H1 (cell line): ENCODE results near the gene SLC12A6. TPM values are rescaled to one million over a fixed set of nuclear protein-coding genes. Genes with fewer than 3 reads are reported as not detected.
"Not testable (repeated sequence)": the region's sequence is repeated elsewhere in the genome, so short reads cannot be mapped to it uniquely, and the experiment has no call there.

Experiments used
- CTCF ChIA-PET: fragments of 300-600 bp; sonication (Branson Sonifier 250); formaldehyde crosslinking; loops from one replicate; lab custom pipeline; 2021; ENCODE audit not compliant: partially characterized antibody; lab: Charles Lee
- POLR2A ChIA-PET: fragments of 300-600 bp; sonication (Branson Sonifier 250); formaldehyde crosslinking; loops from one replicate; lab custom pipeline; 2021; ENCODE audit warnings: inconsistent platforms; ENCODE audit not compliant: partially characterized antibody; lab: Charles Lee
- DNase-seq, 2 experiments: peaks; one replicate each; pipeline versions ENCODE4 v3.0.0 to v3.0.0-alpha.2; 2010 to 2022; ENCODE audit warnings: low spot score in 2 of 2, low read depth in 1 of 2, mixed read lengths in 1 of 2
- FAIRE-seq: peaks from 2 replicates; lab custom pipeline; 2011; peaks lifted over from hg19 to GRCh38; lab: Jason Lieb, UNC
- H2AFZ ChIP-seq: 2 replicates; pipeline ENCODE4 v1.8.1; 2012; ENCODE audit warnings: low read length, inconsistent platforms
- H2AK5ac ChIP-seq: 2 replicates; pipeline ENCODE4 v1.6.1; 2013; ENCODE audit warnings: low read depth, low read length
- H2BK120ac ChIP-seq: replicated peaks from 2 replicates; pipeline ENCODE3; 2013; ENCODE audit warnings: low read depth, low read length, inconsistent platforms
- H2BK12ac ChIP-seq: 2 replicates; pipeline ENCODE4 v1.6.1; 2013; ENCODE audit warnings: low read depth, low read length
- H2BK15ac ChIP-seq: 2 replicates; pipeline ENCODE4 v1.6.1; 2013; ENCODE audit warnings: low read length
- H2BK20ac ChIP-seq: 2 replicates; pipeline ENCODE4 v1.6.1; 2013; ENCODE audit warnings: low read length
- H2BK5ac ChIP-seq: 2 replicates; pipeline ENCODE4 v1.6.1; 2013; ENCODE audit warnings: low read depth, low read length
- H3K14ac ChIP-seq: 2 replicates; pipeline ENCODE4 v1.6.1; 2013; ENCODE audit warnings: inconsistent platforms; ENCODE audit not compliant: insufficient read length
- H3K18ac ChIP-seq: 2 replicates; pipeline ENCODE4 v1.6.1; 2013; ENCODE audit warnings: low read length; ENCODE audit errors: extremely low read depth
- H3K23ac ChIP-seq: 2 replicates; pipeline ENCODE4 v1.6.1; 2013; ENCODE audit warnings: inconsistent platforms; ENCODE audit not compliant: insufficient read length
- H3K23me2 ChIP-seq: 2 replicates; pipeline ENCODE4 v1.6.1; 2013; ENCODE audit warnings: low read depth, low read length
- H3K27ac ChIP-seq: 2 replicates; pipeline ENCODE4 v1.6.1; 2011; ENCODE audit warnings: low read depth, low read length, inconsistent platforms
- H3K27me3 ChIP-seq, 4 experiments: replicated peaks in 1 of 4; 1 replicate in 1 of 4; 2 replicates in 3 of 4; pipeline versions ENCODE4 v1.6.1 to v1.8.1; 2011 to 2013; ENCODE audit warnings: low read length in 3 of 4, mild to moderate bottlenecking in 3 of 4, inconsistent platforms in 2 of 4, mixed read lengths in 2 of 4, moderate library complexity in 1 of 4; ENCODE audit not compliant: control insufficient read depth in 3 of 4, insufficient read depth in 3 of 4; ENCODE audit errors: extremely low read depth in 1 of 4
- H3K36me3 ChIP-seq, 4 experiments: 2 replicates each; pipeline versions ENCODE4 v1.6.1 to v1.8.1; 2011 to 2013; ENCODE audit warnings: mild to moderate bottlenecking in 4 of 4, low read length in 3 of 4, moderate library complexity in 2 of 4, control low read depth in 1 of 4, inconsistent platforms in 1 of 4; ENCODE audit not compliant: insufficient read depth in 4 of 4, control insufficient read depth in 2 of 4
- H3K4ac ChIP-seq: replicated peaks from 2 replicates; pipeline ENCODE3; 2013; ENCODE audit warnings: low read length, low read depth, mixed read lengths, inconsistent platforms; ENCODE audit not compliant: insufficient read length
- H3K4me1 ChIP-seq, 4 experiments: replicated peaks in 1 of 4; 1 replicate in 1 of 4; 2 replicates in 3 of 4; pipeline versions ENCODE4 v1.6.1 to v1.8.1; 2011 to 2013; ENCODE audit warnings: low read length in 3 of 4, inconsistent platforms in 2 of 4, mixed read lengths in 1 of 4; ENCODE audit not compliant: insufficient read depth in 4 of 4, control insufficient read depth in 3 of 4
- H3K4me2 ChIP-seq, 2 experiments: 2 replicates each; pipeline versions ENCODE4 v1.6.1 to v1.8.1; 2011 to 2013; ENCODE audit warnings: low read depth in 2 of 2, low read length in 2 of 2, control low read depth in 1 of 2, inconsistent platforms in 1 of 2, mild to moderate bottlenecking in 1 of 2; ENCODE audit not compliant: insufficient read depth in 1 of 2
- H3K4me3 ChIP-seq, 4 experiments: fragments of 200-600, 300-600 bp in 1 of 4; sonication (generic), shearing (Covaris generic), sonication (Bioruptor Twin) in 1 of 4; 2 replicates each; pipeline versions ENCODE4 v1.5.1 to v1.8.1; 2011 to 2016; ENCODE audit warnings: low read length in 4 of 4, low read depth in 3 of 4, control low read depth in 2 of 4, inconsistent platforms in 2 of 4, mild to moderate bottlenecking in 2 of 4, mixed read lengths in 1 of 4, moderate library complexity in 1 of 4; ENCODE audit not compliant: insufficient read depth in 2 of 4; ENCODE audit errors: extremely low read depth in 1 of 4
- H3K56ac ChIP-seq: replicated peaks from 2 replicates; pipeline ENCODE3; 2013; ENCODE audit warnings: low read depth, mild to moderate bottlenecking, mixed read lengths, low read length, inconsistent platforms; ENCODE audit not compliant: insufficient read length
- H3K79me1 ChIP-seq: 2 replicates; pipeline ENCODE4 v1.6.1; 2013; ENCODE audit warnings: low read depth, low read length, control low read depth
- H3K79me2 ChIP-seq, 2 experiments: 2 replicates each; pipeline versions ENCODE4 v1.6.1 to v1.8.1; 2012 to 2013; ENCODE audit warnings: low read length in 2 of 2, mild to moderate bottlenecking in 2 of 2, inconsistent platforms in 1 of 2; ENCODE audit not compliant: insufficient read depth in 2 of 2, control insufficient read depth in 1 of 2
- H3K9ac ChIP-seq, 4 experiments: replicated peaks in 1 of 4; 1 replicate in 1 of 4; 2 replicates in 3 of 4; pipeline versions ENCODE4 v1.6.1 to v1.8.1; 2011 to 2013; ENCODE audit warnings: low read depth in 3 of 4, low read length in 3 of 4, control low read depth in 2 of 4, mild to moderate bottlenecking in 2 of 4, moderate library complexity in 2 of 4, inconsistent platforms in 1 of 4; ENCODE audit errors: extremely low read depth in 1 of 4
- H3K9me3 ChIP-seq, 2 experiments: 2 replicates each; pipeline versions ENCODE4 v1.6.1 to v1.8.1; 2012 to 2013; ENCODE audit warnings: mild to moderate bottlenecking in 2 of 2, moderate library complexity in 2 of 2, control low read depth in 1 of 2, inconsistent platforms in 1 of 2, low read depth in 1 of 2, low read length in 1 of 2, mixed read lengths in 1 of 2; ENCODE audit not compliant: insufficient read depth in 2 of 2
- H4K20me1 ChIP-seq, 2 experiments: replicated peaks in 1 of 2; 2 replicates each; pipeline versions ENCODE3 to v1.8.1; 2011 to 2013; ENCODE audit warnings: inconsistent platforms in 2 of 2, low read length in 2 of 2, mild to moderate bottlenecking in 1 of 2; ENCODE audit not compliant: insufficient read depth in 2 of 2, control insufficient read depth in 1 of 2
- H4K5ac ChIP-seq: 2 replicates; pipeline ENCODE4 v1.6.1; 2013; ENCODE audit warnings: low read length, low read depth, mixed read lengths, inconsistent platforms; ENCODE audit not compliant: insufficient read length
- H4K8ac ChIP-seq: 2 replicates; pipeline ENCODE4 v1.8.0; 2013; ENCODE audit warnings: mild to moderate bottlenecking, moderate library complexity, low read length, inconsistent platforms; ENCODE audit not compliant: insufficient read depth; ENCODE audit errors: extremely low read depth
- H4K91ac ChIP-seq: replicated peaks from 2 replicates; pipeline ENCODE3; 2013; ENCODE audit warnings: low read length, mixed read lengths, inconsistent platforms; ENCODE audit not compliant: insufficient read length
- ASH2L ChIP-seq: fragments of 200-600, 300-600 bp; sonication (generic); IDR thresholded peaks from one replicate; pipeline ENCODE4 v1.7.1; 2017; ENCODE audit warnings: low read length
- EZH2 ChIP-seq: fragments of 200-600 bp; sonication (generic); IDR thresholded peaks from 2 replicates; pipeline ENCODE4 v1.7.1; 2012; ENCODE audit warnings: low read depth, mild to moderate bottlenecking, moderate library complexity, low read length, inconsistent platforms; ENCODE audit not compliant: severe bottlenecking
- GABPA ChIP-seq: IDR thresholded peaks from 2 replicates; pipeline ENCODE4 v1.6.1; 2011; ENCODE audit warnings: mild to moderate bottlenecking, low read length, moderate library complexity, borderline replicate concordance; ENCODE audit not compliant: insufficient read depth
- POLR2AphosphoS5 ChIP-seq: IDR thresholded peaks from 2 replicates; pipeline ENCODE4 v1.6.1; 2011; ENCODE audit warnings: low read depth, low read length
- RFX5 ChIP-seq: IDR thresholded peaks from 2 replicates; pipeline ENCODE4 v1.6.1; 2011; ENCODE audit warnings: low read depth, low read length, improper control_type of control experiment, borderline replicate concordance
- SAP30 ChIP-seq: fragments of 300-600 bp; sonication (generic); IDR thresholded peaks from 2 replicates; pipeline ENCODE4 v1.7.1; 2012; ENCODE audit warnings: low read length, moderate library complexity, mild to moderate bottlenecking, inconsistent platforms; ENCODE audit not compliant: insufficient read depth, insufficient replicate concordance
- TAF1 ChIP-seq: IDR thresholded peaks from 2 replicates; pipeline ENCODE4 v1.6.1; 2011; ENCODE audit warnings: mild to moderate bottlenecking, low read depth, low read length
- TBP ChIP-seq: IDR thresholded peaks from 2 replicates; pipeline ENCODE4 v1.6.1; 2011; ENCODE audit warnings: low read depth, low read length, improper control_type of control experiment
- TCF12 ChIP-seq: IDR thresholded peaks from 2 replicates; pipeline ENCODE4 v1.6.1; 2011; ENCODE audit warnings: low read depth, mild to moderate bottlenecking, low read length
- WGBS, 2 experiments: shearing (Covaris generic) in 1 of 2; methylation state at CpG; one replicate each; pipeline versions ENCODE4 v1.1.6 to v1.1.7; 2013 to 2015; ENCODE audit warnings: low lambda C conversion rate in 2 of 2, mixed read lengths in 2 of 2, inconsistent platforms in 1 of 2, low coverage in 1 of 2, missing lambda C conversion rate in 1 of 2; ENCODE audit not compliant: insufficient replicate concordance in 2 of 2, insufficient coverage in 1 of 2, insufficient read length in 1 of 2; ENCODE audit errors: extremely low coverage in 1 of 2, missing lambda C conversion rate in 1 of 2; 5-methylcytosine and 5-hydroxymethylcytosine counted together
- polyA plus RNA-seq, 7 experiments: library from polyadenylated mRNA; depleted of rRNA in 3 of 7; stranded (reverse) in 5 of 7; unstranded in 2 of 7; fragments of >200 nt in 5 of 7; fragments of 200-250 nt in 2 of 7; gene quantifications; 1 replicate in 5 of 7; 2 replicates in 1 of 7; 4 replicates in 1 of 7; pipeline versions ENCODE4 v1.2.1 to v1.2.3, GENCODE V29; 2011 to 2013; ENCODE audit warnings: missing spikeins in 2 of 7, mixed read lengths in 2 of 7
- total RNA-seq: library from RNA; stranded (reverse); fragmentation: NEBNext Ultra II Directional; extraction: Animal tissue kit (Norgen Biotek cat#: 25700); gene quantifications from 2 replicates; pipeline ENCODE4 v1.2.1, GENCODE V29; 2021

The SLC12A6 gene
- total and polyA plus RNA-seq, 2 of the 8 experiments (the other 6 are each of a cell fraction or from before 2014, with no cell fraction given), result 9.2 to 11.1 TPM

DNA sequence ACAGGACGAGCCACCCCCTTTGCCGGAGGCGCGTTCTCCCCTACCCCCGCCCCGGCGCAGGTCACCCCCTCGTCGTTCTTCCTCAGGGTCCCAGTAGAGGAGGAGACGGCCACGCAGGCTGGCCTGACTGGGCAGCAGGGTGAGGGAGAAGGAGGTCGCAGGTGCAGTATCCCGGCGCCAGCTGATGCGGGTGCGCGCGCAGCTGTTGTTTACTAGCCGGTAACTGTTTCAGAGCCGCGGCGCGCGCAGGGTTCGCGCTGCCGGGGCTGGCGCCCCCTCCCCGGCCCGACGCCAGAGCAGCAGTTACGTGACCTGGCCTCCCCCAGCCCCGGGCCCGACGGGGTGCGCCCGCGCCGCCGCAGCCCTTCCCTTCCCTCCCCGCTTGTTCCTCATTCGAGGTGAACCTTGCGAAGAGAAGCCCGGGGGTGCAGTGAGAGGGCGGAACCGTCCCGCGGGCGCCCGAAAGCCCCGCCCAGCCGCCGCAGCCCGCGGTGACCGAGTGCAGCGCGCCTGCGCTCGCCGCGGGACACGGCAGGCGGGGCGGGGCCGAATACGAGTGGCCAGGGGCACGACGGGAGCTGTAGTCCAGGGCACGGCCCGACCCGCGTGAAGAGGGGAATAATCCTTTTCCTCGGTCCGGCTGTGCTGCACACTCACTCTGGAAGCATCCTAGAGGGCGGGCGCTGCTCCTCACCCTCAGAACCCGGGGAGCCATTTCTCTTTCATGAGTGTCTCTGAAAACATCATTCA is at the start of gene SLC12A6 (continued):
- TF ChIP-seq TAF1 (peak; percentile 75; the same call in 1 of the 2 replicates), SAP30 (peak; percentile 31), EZH2 (no peak), ASH2L (peak; percentile 87), TCF12 (peak; percentile 36; the same call in 1 of the 2 replicates), TBP (peak; percentile 32; the same call in 1 of the 2 replicates), POLR2AphosphoS5 (peak; percentile 46), GABPA (no peak), RFX5 (no peak)

DNA sequence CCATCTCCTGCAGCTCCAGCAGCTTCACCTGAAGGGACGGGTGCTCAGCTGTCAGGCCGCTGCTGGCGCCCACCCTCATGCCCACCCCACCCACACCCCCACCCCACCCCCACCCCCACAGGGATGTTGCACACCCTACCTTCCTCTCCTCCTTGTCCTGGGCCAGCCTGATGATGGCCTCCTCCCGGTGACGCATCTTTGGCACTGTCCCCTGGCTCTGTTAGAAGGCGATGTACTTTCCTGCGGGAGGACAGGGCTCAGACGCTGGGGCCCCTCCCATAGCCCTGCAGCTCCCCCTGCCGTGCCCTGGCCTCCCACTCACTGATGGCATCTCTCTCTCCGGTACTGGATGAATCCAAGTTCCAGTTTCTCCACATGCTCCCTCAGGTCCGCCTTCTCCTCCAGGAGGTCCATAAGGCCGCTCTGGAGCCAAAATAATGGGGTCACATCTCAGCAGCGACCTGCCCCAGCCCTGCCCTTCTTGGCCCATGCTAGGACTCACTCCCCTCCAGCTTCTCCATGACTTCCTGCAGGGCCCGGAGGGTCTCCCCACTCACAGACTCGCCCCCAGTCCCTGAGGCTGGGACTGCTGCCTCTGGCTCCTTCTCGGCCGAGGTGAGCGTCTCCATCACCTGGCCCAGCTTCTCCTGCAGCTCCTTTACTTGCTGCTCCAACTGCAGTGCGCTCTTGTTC is 44.4 kb upstream of the SLC12A6 start:
- H2AK5ac ChIP-seq, H4K8ac ChIP-seq, H3K36me3 ChIP-seq, H2BK12ac ChIP-seq, H3K18ac ChIP-seq, DNase-seq, H4K5ac ChIP-seq, FAIRE-seq, H3K79me2 ChIP-seq, CTCF ChIA-PET, H3K23ac ChIP-seq, H2BK15ac ChIP-seq, H4K20me1 ChIP-seq, POLR2A ChIA-PET, H3K79me1 ChIP-seq, H4K91ac ChIP-seq, H2BK20ac ChIP-seq, H2BK120ac ChIP-seq, H3K4me2 ChIP-seq, H3K23me2 ChIP-seq, H2BK5ac ChIP-seq, H3K9me3 ChIP-seq, H3K4me1 ChIP-seq, H2AFZ ChIP-seq, H3K14ac ChIP-seq, H3K27me3 ChIP-seq, H3K4me3 ChIP-seq, H3K9ac ChIP-seq, H3K27ac ChIP-seq, H3K4ac ChIP-seq, H3K56ac ChIP-seq: not testable (repeated sequence)
- no CpG with 5 or more reads among the region's 19 CpGs for WGBS, 2 experiments
